ENCODE measurements around the gene TMEM100. TPM values are rescaled to one million over a fixed set of nuclear protein-coding genes. Genes with fewer than 3 reads are reported as not detected.

The TMEM100 gene
- 3.3 and 3.4 TPM in 2 replicates for total RNA-seq
- long read RNA-seq, transcript TMEM100-201 (2 exons, 1,747 nt), result major isoform, 6 of 11 reads
- long read RNA-seq, partial matches to known transcripts, result 0 of 11 reads
- long read RNA-seq, other reads (novel, unspliced or antisense), result 5 of 11 reads

- no peaks in the 10 kb centered on the region for H3K27me3 Mint-ChIP-seq (ENCODE audit: unreplicated experiment)
- peak within 1 kb of the TSS; percentile 77 for H3K4me3 Mint-ChIP-seq (ENCODE audit: unreplicated experiment)
- DNase-seq (ENCODE audit: extremely low spot score, unreplicated experiment), result no peak
- peaks cover 66% of the 10 kb centered on the region for H3K4me1 Mint-ChIP-seq (ENCODE audit: unreplicated experiment)
- TF ChIP-seq CTCF (IDR thresholded peaks at IDR 0.05), result no peak
- H3K27ac Mint-ChIP-seq (ENCODE audit: unreplicated experiment), result peak within 1 kb of the TSS; percentile 90
- no peaks in the 10 kb centered on the region for H3K9me3 Mint-ChIP-seq (ENCODE audit: unreplicated experiment)
- H3K36me3 Mint-ChIP-seq (ENCODE audit: unreplicated experiment), result peaks cover 2% of the 10 kb centered on the region
Observed at GRCh38 chr17:55722742-55723487, at the start of gene TMEM100. Gene TMEM100 (minus strand): TSS chr17:55722864. CDS start chr17:55721070, 1,794 bp downstream.

GRCh38 chr17:55772086-55772485 lies 49.4 kb upstream of the TMEM100 start:
- Mint-ChIP-seq H3K27me3 (ENCODE audit: unreplicated experiment) (no peaks in the 10 kb centered on the region), H3K27ac (ENCODE audit: unreplicated experiment) (no peak overlapping the region), H3K4me3 (ENCODE audit: unreplicated experiment) (no peak overlapping the region), H3K4me1 (ENCODE audit: unreplicated experiment) (peaks cover 10% of the 10 kb centered on the region), H3K9me3 (ENCODE audit: unreplicated experiment) (no peaks in the 10 kb centered on the region), H3K36me3 (ENCODE audit: unreplicated experiment) (peaks cover 42% of the 10 kb centered on the region)
- DNase-seq (ENCODE audit: extremely low spot score, unreplicated experiment), result no peak
- no peak for TF ChIP-seq CTCF (IDR thresholded peaks at IDR 0.05)

GRCh38 chr17:55770196-55770870 lies 47.7 kb upstream of the TMEM100 start:
- DNase-seq (ENCODE audit: extremely low spot score, unreplicated experiment), result no peak
- Mint-ChIP-seq H3K4me3 (ENCODE audit: unreplicated experiment) (no peak overlapping the region), H3K27me3 (ENCODE audit: unreplicated experiment) (no peaks in the 10 kb centered on the region), H3K4me1 (ENCODE audit: unreplicated experiment) (peaks cover 10% of the 10 kb centered on the region), H3K9me3 (ENCODE audit: unreplicated experiment) (no peaks in the 10 kb centered on the region), H3K36me3 (ENCODE audit: unreplicated experiment) (peaks cover 28% of the 10 kb centered on the region), H3K27ac (ENCODE audit: unreplicated experiment) (no peak overlapping the region)
- TF ChIP-seq CTCF (IDR thresholded peaks at IDR 0.05), result peak; percentile 73

- Mint-ChIP-seq H3K36me3 (ENCODE audit: unreplicated experiment) (peaks cover 27% of the 10 kb centered on the region), H3K27ac (ENCODE audit: unreplicated experiment) (no peak overlapping the region), H3K27me3 (ENCODE audit: unreplicated experiment) (no peaks in the 10 kb centered on the region), H3K4me3 (ENCODE audit: unreplicated experiment) (no peak overlapping the region), H3K9me3 (ENCODE audit: unreplicated experiment) (no peaks in the 10 kb centered on the region), H3K4me1 (ENCODE audit: unreplicated experiment) (peaks cover 10% of the 10 kb centered on the region)
- DNase-seq (ENCODE audit: extremely low spot score, unreplicated experiment), result no peak
- no peak for TF ChIP-seq CTCF (IDR thresholded peaks at IDR 0.05)
Observed at GRCh38 chr17:55769625-55770000, 46.9 kb upstream of the TMEM100 start.

Data from osteocyte (in vitro differentiated cells).